ENCODE data around the gene MGLL.

DNA sequence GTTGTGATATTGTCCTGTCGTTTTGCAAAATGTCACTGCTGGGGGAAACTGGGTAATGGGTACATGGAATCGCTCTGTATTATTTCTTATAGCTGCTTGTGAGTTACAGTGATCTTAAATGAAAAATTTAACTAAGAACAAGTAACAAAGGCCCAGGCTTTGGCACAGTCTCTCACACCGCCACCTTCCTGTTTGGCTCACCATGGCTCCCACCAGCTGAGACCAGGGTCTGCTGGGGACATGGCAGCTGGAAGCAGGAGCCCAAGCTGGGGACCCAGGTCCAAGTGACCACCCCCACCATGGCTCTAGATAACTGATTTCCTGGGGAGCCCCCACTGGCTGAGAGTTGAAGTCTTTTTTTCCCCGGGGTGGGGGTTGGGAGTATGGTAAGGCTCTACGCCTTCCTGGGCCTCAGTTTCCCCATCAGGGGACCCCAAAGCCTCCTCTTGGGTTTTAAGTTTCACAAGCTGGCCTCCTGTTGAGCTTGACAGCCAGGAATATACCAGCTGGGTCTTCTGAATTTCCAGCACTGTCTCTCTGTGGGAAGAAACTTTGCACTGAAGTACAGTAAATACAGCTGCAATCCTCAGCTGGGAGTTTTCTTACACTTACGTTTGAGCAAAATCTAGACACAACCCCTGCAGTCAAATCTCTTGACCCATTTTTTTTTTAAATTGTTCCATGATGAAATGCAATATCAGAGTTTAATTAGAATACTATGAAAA is 123.5 kb downstream of the MGLL start:
- TF ChIP-seq, protein P1, sequence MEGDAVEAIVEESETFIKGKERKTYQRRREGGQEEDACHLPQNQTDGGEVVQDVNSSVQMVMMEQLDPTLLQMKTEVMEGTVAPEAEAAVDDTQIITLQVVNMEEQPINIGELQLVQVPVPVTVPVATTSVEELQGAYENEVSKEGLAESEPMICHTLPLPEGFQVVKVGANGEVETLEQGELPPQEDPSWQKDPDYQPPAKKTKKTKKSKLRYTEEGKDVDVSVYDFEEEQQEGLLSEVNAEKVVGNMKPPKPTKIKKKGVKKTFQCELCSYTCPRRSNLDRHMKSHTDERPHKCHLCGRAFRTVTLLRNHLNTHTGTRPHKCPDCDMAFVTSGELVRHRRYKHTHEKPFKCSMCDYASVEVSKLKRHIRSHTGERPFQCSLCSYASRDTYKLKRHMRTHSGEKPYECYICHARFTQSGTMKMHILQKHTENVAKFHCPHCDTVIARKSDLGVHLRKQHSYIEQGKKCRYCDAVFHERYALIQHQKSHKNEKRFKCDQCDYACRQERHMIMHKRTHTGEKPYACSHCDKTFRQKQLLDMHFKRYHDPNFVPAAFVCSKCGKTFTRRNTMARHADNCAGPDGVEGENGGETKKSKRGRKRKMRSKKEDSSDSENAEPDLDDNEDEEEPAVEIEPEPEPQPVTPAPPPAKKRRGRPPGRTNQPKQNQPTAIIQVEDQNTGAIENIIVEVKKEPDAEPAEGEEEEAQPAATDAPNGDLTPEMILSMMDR (IDR thresholded peaks at IDR 0.05; ENCODE audit: borderline replicate concordance, extremely low read depth, low read length, poor library complexity, severe bottlenecking), result no peak
- TF ChIP-seq EZH2 (IDR thresholded peaks at IDR 0.05; ENCODE audit: borderline replicate concordance, low read depth, low read length, severe bottlenecking), result no peak
